AG04449 (cell line): ENCODE measurements around the gene DPF1.

ENCODE experiments used
- CTCF ChIA-PET: fragments of 350-600 bp; formaldehyde crosslinking; extraction: SDS; loops from one replicate; lab custom pipeline; 2021; ENCODE audit warnings: antibody characterized with exemption; lab: Yijun Ruan, JAX
- POLR2A ChIA-PET: fragments of 400-600, 350-600 bp; formaldehyde crosslinking; extraction: SDS; loops from one replicate; lab custom pipeline; 2020; ENCODE audit warnings: antibody characterized with exemption, inconsistent platforms; lab: Yijun Ruan, JAX
- DNase-seq: peaks from one replicate; pipeline ENCODE4 v3.0.0-alpha.2; 2010; ENCODE audit warnings: low read depth, low spot score
- H3K4me3 ChIP-seq: 2 replicates; pipeline ENCODE4 v1.5.1; 2011; ENCODE audit warnings: low read depth, mild to moderate bottlenecking, control low read depth, low read length
- CTCF ChIP-seq: IDR thresholded peaks from one replicate; pipeline ENCODE4 v1.5.1; 2011; ENCODE audit warnings: mild to moderate bottlenecking, moderate library complexity, low read length, control low read depth, inconsistent platforms; ENCODE audit not compliant: insufficient read depth; ENCODE audit errors: missing control alignments

DPF1 gene

GRCh38 chr19:38173291-38174041 is 50.6 kb downstream of the DPF1 start:
- DNase-seq, result no peak
- POLR2A ChIA-PET, result no interaction called here
- no peak overlapping the region for H3K4me3 ChIP-seq
- no peak for TF ChIP-seq CTCF
- CTCF ChIA-PET, result no interaction called here

- ChIA-PET POLR2A (no interaction called here), CTCF (interaction anchor here (1.4 to 2.4 kb wide), 2 partner anchors 30 to 270 kb away, joined by 4 to 7 read pairs; no protein-coding TSS in a partner anchor)
- H3K4me3 ChIP-seq, result no peak overlapping the region
- DNase-seq, result no peak
- no peak for TF ChIP-seq CTCF
Measured at GRCh38 chr19:38172001-38172400, 52.0 kb downstream of the DPF1 start.

- CTCF ChIA-PET, result interaction anchor here (0.9 to 2.4 kb wide), 2 partner anchors 28 to 268 kb away, joined by 4 to 7 read pairs; no protein-coding TSS in a partner anchor
- no peak for TF ChIP-seq CTCF
- DNase-seq, result no peak
- POLR2A ChIA-PET, result no interaction called here
- H3K4me3 ChIP-seq, result no peak overlapping the region
Measured at GRCh38 chr19:38170334-38170733, 53.7 kb downstream of the DPF1 start.

GRCh38 chr19:38168637-38169036 is 55.4 kb downstream of the DPF1 start:
- no peak for TF ChIP-seq CTCF
- DNase-seq, result no peak
- ChIA-PET CTCF (interaction anchor here (0.9 kb wide), 1 partner anchor 266 kb away, joined by 4 read pairs; no protein-coding TSS in a partner anchor), POLR2A (no interaction called here)
- H3K4me3 ChIP-seq, result no peak overlapping the region

DNA sequence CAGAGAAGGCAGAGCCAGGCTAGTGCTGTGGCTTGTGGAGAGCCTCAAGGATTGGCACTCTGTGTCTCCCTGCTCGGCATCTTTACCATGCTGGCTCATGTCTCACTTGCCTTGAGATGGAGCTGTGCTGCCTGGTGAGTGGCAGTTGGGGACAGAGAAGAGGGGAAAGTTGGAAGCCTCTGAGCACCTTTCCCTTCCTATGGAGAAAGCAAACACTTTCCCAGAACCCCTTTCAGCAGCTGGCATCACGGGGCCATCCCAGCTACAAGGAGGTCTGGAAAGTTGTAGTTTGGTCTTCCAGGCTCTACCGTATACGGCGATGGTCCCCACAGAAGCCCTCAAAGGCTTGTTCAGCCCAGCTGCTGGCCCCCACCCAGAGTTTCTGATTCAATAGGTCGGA is 58.7 kb downstream of the DPF1 start:
- CTCF ChIA-PET, result no interaction called here
- no peak for TF ChIP-seq CTCF
- POLR2A ChIA-PET, result no interaction called here
- DNase-seq, result no peak
- H3K4me3 ChIP-seq, result no peak overlapping the region

DNA sequence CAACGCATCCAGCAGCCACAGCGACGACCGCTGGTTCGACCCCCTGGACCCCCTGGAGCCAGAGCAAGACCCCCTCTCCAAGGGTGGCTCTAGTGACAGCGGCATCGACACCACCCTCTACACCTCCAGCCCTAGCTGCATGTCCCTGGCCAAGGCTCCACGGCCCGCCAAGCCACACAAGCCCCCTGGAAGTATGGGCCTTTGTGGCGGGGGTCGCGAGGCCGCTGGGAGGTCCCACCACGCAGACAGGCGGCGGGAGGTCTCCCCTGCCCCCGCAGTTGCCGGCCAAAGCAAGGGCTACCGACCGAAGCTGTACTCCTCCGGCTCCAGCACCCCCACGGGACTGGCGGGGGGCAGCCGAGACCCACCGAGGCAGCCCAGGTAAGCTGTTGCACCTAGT is 59.5 kb downstream of the DPF1 start:
- no peak for DNase-seq
- CTCF ChIA-PET, result no interaction called here
- TF ChIP-seq CTCF, result no peak
- no peak overlapping the region for H3K4me3 ChIP-seq
- POLR2A ChIA-PET, result no interaction called here
